Inferior parietal cortex (tissue), 1 donor: Measurements from ENCODE around the gene ATP5PD.
"Not testable (repeated sequence)": the region's sequence is repeated elsewhere in the genome, so short reads cannot be mapped to it uniquely, and the experiment has no call there.

Experiments used
- DNase-seq: peaks from one replicate; pipeline ENCODE4 v3.0.0-alpha.2; 2016; ENCODE audit errors: extremely low spot score

ATP5PD gene

DNA sequence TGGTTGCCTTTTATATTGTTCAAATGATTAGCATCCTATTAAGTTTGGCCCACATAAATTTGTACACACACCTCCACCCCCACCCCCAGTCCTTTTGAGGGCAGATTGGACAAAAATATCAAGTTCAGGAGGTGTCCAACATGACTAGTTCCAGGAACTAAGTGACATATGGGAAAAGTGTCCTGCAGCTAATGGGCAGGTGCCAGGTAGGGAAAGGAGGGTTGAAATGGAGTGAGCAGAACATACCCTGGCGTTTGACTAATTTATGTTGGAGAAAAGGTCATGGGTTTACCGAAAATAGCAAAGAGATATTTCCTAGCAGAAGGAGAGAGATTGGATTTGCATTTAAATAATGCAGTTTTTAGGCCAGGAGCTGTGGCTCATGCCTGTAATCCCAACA, 5.2 kb upstream of the ATP5PD start:
- no peak for DNase-seq

GRCh38 chr17:75049706-75050105, 2.9 kb upstream of the ATP5PD start:
- DNase-seq = no peak

DNA sequence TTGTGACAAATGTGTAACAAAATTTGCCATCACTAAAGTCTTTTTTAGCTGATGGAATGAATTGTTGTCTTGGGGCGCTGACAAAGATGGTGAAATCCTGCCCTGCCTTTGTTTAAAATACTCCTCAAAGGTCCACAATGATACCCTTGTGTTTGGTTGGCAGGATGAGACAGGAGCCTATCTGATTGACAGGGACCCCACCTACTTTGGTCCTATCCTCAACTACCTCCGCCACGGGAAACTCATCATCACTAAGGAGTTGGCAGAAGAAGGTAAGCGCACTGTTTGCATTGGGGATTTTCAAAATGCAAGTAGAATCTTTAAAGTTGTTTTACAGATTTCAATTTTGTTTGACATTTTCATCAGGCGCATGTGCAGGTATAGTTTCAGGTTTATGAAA, 2.3 kb upstream of the ATP5PD start:
- DNase-seq = no peak

- peak; percentile 50 for DNase-seq
Observed at GRCh38 chr17:75048249-75048878, 1.6 kb upstream of the ATP5PD start.

- no peak for DNase-seq
Observed at GRCh38 chr17:75047398-75048098, 779 bp upstream of the ATP5PD start.

GRCh38 chr17:75045946-75046406, 793 bp downstream of the ATP5PD start:
- not testable (repeated sequence) for DNase-seq

GRCh38 chr17:75044716-75045115, 2.1 kb downstream of the ATP5PD start:
- no peak for DNase-seq

GRCh38 chr17:75043789-75044188, 3.0 kb downstream of the ATP5PD start:
- not testable (repeated sequence) for DNase-seq

DNA sequence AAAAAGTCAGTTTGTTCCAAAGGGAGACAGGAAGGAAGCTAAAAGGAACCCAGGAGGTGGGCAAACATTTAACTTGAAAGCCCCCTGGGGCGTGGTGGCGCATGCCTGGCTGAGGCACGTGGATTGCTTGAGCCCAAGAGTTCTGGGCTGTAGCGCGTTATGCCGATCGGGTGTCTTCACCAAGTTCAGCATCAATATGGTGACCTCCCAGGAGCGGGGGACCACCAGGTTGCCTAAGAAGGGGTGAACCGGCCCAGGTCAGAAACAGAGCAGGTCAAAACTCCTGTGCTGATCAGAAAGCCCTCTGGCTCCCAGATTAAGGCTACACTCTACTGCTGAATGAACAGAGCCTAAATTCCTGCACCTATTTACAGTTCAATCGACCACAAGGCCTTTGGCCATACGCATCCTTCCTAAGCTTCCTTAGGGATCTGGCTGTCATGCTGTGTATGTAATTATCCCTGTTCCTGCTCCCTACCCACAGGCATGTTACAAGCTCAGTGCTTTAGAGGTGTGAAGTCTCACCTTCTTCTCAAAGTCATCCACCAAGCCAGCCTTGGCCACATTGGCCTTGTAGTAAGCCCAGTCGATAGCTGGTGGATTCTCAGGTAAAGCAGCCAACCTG, 5.0 kb downstream of the ATP5PD start:
- no peak for DNase-seq

DNA sequence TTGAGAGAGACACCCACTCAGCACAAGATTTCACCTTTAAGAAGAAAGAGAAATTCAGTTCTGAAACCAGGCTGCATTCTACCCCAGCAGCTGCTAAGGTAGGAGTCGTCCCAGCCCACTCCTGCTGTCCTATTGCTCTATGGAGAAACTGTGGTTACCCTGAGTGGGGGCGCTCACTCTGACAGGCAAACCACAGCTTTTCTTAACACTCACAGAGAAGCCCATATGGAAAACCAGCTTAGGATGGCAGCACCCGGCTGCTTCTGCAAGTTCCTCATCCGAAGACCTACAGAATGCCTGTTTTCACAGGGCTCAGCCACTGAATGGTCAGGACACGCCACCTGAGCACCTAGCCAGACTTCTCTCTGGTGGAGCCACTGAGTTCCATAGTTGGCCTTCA, 7.5 kb downstream of the ATP5PD start:
- no peak for DNase-seq

GRCh38 chr17:75036643-75037268, 10.0 kb downstream of the ATP5PD start:
- peak; percentile 63 for DNase-seq

DNA sequence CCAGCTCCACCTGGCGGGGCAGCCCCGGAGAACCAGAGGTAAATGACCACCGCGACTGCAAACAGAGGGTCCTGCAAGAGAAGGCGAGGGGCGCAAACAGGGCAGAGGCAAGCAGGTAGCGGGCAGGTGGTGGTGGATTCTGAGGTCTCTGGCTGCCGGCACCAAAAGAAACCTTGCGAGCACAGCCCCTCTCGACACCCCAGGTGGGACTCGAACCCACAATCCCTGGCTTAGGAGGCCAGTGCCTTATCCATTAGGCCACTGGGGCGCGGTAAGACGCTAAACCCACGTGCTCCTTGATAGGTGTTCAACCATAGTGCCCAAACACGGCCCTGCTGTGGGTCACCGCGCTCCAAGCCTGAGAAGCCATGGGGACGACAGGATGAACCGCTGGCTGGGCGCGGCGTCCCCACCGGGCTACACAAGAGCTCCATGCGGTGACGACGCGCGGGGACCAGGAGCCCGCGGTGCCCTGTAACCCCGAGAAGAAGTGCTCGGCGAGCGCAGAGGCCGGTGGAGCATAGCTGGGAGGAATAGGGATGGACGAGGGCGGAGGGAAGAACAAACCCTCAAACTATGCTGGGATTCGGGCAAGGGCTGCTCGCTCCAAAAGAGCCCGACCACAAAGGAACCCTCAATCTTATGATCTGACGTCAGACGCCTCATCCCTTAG, 12.4 kb downstream of the ATP5PD start:
- peak; percentile 91 for DNase-seq

GRCh38 chr17:75033346-75034235, 13.2 kb downstream of the ATP5PD start:
- DNase-seq = peak; percentile 97

DNA sequence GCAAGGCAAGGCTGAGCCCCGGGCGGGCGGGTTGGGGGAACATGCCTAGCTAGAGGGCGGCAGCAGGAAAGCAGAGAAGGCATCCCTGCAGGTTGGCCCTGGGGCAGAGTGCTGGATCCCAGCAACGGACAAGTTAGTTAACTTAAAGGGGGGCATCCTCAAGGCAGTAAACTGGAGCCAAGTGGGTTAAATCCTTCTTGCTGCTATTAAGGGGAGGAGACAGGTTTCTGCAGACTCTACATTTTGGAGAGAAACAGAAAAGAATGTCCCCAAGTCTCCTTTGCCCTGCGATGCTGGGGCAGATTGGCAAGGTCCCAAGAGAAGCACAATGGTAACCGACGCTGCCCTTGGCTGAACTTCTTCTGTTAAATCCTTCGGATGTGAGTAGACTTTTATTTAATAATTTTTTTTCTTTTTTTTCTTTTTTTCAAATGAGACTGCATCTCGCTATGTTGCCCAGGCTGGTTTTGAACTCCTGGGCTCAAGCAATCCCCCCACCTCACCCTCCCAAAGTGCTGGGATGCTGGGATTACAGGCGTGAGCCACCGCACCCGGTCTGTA, 14.0 kb downstream of the ATP5PD start:
- peak; percentile 44 for DNase-seq

GRCh38 chr17:75031972-75032719, 14.6 kb downstream of the ATP5PD start:
- peak; percentile 89 for DNase-seq

DNA sequence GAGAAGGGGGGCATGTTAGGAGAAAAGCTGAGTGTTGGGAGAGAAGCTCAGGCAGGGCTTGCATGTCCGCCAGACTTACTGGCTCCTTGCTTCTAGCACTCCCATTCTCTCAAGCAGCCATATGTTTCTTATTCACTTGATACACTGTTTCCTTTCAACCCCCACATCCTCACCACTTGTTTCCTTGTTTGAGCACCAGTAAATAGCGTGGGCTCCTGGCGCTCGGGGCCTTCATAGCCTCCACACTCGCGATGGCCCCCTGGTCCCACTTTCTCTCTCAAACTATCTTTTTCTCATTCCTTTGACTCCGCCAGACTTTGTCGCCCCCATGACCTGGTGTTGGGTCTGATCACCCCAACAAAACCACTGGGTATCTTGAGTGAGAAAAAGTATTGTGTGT, 16.6 kb downstream of the ATP5PD start:
- no peak for DNase-seq

DNA sequence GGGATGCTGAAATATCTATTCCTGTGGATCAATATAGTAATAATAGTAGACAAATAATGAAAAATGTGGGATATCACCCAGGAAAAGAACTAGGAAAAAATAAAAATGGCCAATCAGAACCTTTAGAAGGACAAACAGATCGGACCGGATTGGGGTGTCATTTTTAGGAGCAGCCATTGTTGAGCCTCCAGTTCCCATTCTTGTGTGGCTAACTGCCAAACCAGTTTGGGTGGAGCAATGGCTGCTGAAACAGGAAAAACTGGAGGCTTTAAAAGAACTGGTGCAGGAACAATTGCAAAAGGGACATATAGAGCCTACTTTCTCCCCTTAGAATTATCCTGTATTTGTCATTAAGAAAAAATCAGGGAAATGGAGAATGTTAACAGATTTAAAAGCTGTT, 20.1 kb downstream of the ATP5PD start:
- DNase-seq = not testable (repeated sequence)

GRCh38 chr17:75025398-75025734, 21.4 kb downstream of the ATP5PD start:
- not testable (repeated sequence) for DNase-seq

DNA sequence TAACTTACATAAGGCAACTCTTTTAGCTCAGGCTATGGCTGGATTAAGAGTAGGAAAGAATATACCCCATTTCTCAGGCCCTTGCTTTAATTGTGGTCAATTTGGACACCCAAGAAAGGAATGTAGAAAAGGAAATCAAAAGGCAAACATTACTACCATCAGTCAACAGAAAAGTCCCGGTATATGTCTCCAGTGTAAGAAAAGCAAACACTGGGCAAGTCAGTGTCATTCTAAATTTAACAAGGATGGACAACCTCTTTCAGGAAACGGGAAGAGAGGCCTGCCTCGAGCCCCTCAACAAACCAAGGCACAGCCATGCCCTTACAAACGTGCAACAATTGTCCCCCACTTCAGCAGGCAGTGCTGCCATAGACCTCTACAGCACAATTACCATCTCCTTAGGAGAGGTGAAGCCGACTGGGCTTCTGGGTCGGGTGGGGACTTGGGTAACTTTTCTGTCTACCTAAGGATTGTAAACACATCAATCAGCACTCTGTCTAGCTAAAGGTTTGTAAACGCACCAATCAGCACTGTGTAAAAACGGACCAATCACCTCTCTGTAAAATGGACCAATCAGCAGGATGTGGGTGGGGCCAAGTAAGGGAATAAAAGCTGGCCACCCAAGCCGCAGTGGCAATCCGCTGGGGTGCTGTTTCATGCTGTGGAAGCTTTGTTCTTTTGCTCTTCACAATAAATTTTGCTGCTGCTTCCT, 21.9 kb downstream of the ATP5PD start:
- no peak for DNase-seq
